Kidney (tissue), 14 donors: Measurements from ENCODE around the gene STX16. TPM values are rescaled to one million over a fixed set of nuclear protein-coding genes. Genes with fewer than 3 reads are reported as not detected.

Experiments used
- DNase-seq, 5 donors: peaks; one replicate each; pipeline ENCODE4 v3.0.0-alpha.2; 2013 to 2020
- FAIRE-seq: peaks from 2 replicates; lab custom pipeline; 2012; peaks lifted over from hg19 to GRCh38; lab: Jason Lieb, UNC
- H3K27ac ChIP-seq, 2 donors: one replicate each; pipeline ENCODE4 v1.7.0; 2013; ENCODE audit warnings: low read depth in 2 of 2, low read length in 2 of 2, inconsistent platforms in 1 of 2
- H3K27me3 ChIP-seq: one replicate; pipeline ENCODE4 v1.7.1; 2013; ENCODE audit warnings: low read length, inconsistent platforms; ENCODE audit not compliant: control insufficient read depth, insufficient read depth
- H3K36me3 ChIP-seq, 3 donors: one replicate each; pipeline versions ENCODE4 v1.7.0 to v1.7.1; 2013; ENCODE audit warnings: low read length in 3 of 3, control low read depth in 1 of 3, inconsistent platforms in 1 of 3; ENCODE audit not compliant: insufficient read depth in 3 of 3, control insufficient read depth in 2 of 3
- H3K4me1 ChIP-seq, 3 donors: one replicate each; pipeline versions ENCODE4 v1.7.0 to v1.7.1; 2013; ENCODE audit warnings: low read length in 3 of 3, inconsistent platforms in 1 of 3, low read depth in 1 of 3; ENCODE audit not compliant: control insufficient read depth in 2 of 3, insufficient read depth in 2 of 3
- H3K4me3 ChIP-seq, 3 donors: one replicate each; pipeline versions ENCODE4 v1.7.0 to v1.8.1; 2013; ENCODE audit warnings: low read length in 3 of 3, control low read depth in 1 of 3, inconsistent platforms in 1 of 3
- H3K9ac ChIP-seq, 3 donors: one replicate each; pipeline versions ENCODE4 v1.7.0 to v1.7.1; 2013; ENCODE audit warnings: low read length in 3 of 3, control low read depth in 1 of 3, inconsistent platforms in 1 of 3
- H3K9me3 ChIP-seq, 3 donors: one replicate each; pipeline versions ENCODE4 v1.7.0 to v1.7.1; 2013; ENCODE audit warnings: low read length in 3 of 3, control low read depth in 1 of 3, inconsistent platforms in 1 of 3; ENCODE audit not compliant: control insufficient read depth in 2 of 3, insufficient read depth in 1 of 3
- CTCF ChIP-seq: IDR thresholded peaks from 3 replicates; pipeline ENCODE4 v1.5.1; 2012; ENCODE audit warnings: mild to moderate bottlenecking, moderate library complexity, borderline replicate concordance; ENCODE audit not compliant: insufficient read depth; ENCODE audit errors: extremely low read depth
- intact Hi-C: fragments of 100-400 bp; cut with DNase I; formaldehyde crosslinking; loops from one replicate; pipeline ENCODE4 v1.11.1; 2022
- polyA plus RNA-seq: library from polyadenylated mRNA; stranded (reverse); fragments of 350-450 nt; fragmentation: Illumina TruSeq; extraction: RNeasy Lipid Tissue Mini Kit (QIAGEN cat#74804); gene quantifications from one replicate; pipeline ENCODE4 v1.2.3, GENCODE V29; 2014; ENCODE audit warnings: low read depth, low replicate concordance; ENCODE audit not compliant: insufficient read depth
- total RNA-seq: library from RNA; stranded (reverse); fragmentation: NEBNext Ultra II Directional; extraction: Animal tissue kit (Norgen Biotek cat#: 25700); gene quantifications from one replicate; pipeline ENCODE4 v1.2.1, GENCODE V29; 2021
- donor health status: control.
- donor health status: control.
- donor health status: control.
- donor health status: control.
- donor health status: control.
- donor health status: DM: yes; HTN: yes; CAD: no.
- donor health status: Normal renal cell carcinoma (clear cell type).

The STX16 gene
- total and polyA plus RNA-seq, 2 donors from 2014 or later = 20.6 to 60.7 TPM

GRCh38 chr20:58715801-58716475, 64.9 kb downstream of the STX16 start:
- no peaks in the 10 kb centered on the region for H3K9me3 ChIP-seq
- no peaks in the 10 kb centered on the region for H3K27me3 ChIP-seq
- no peak overlapping the region for H3K9ac ChIP-seq
- TF ChIP-seq CTCF = no peak
- H3K4me3 ChIP-seq = no peak overlapping the region
- intact Hi-C loops = no loop called here
- FAIRE-seq (no peak), DNase-seq (peak in 4 of 5 donors; percentile 17 to 55 (median 40))
- H3K4me1 ChIP-seq = peaks cover 0 to 2% (median 0%) of the 10 kb centered on the region in 3 donors
- no peaks in the 10 kb centered on the region for H3K36me3 ChIP-seq
- no peak overlapping the region for H3K27ac ChIP-seq

- H3K36me3 ChIP-seq = no peaks in the 10 kb centered on the region
- DNase-seq (peak; percentile 46 to 66 (median 48)), FAIRE-seq (no peak)
- no peaks in the 10 kb centered on the region for H3K27me3 ChIP-seq
- TF ChIP-seq CTCF = no peak
- peaks cover 0 to 2% (median 0%) of the 10 kb centered on the region in 3 donors for H3K4me1 ChIP-seq
- no peak overlapping the region for H3K27ac ChIP-seq
- intact Hi-C loops = no loop called here
- no peaks in the 10 kb centered on the region for H3K9me3 ChIP-seq
- H3K4me3 ChIP-seq = no peak overlapping the region
- H3K9ac ChIP-seq = no peak overlapping the region
These were observed 65.6 kb downstream of the STX16 start for GRCh38 chr20:58716476-58717277.

GRCh38 chr20:58717278-58718091, 66.4 kb downstream of the STX16 start:
- FAIRE-seq (no peak), DNase-seq (peak in 3 of 5 donors; percentile 6 to 68 (median 48))
- Histone ChIP-seq H3K36me3 (no peaks in the 10 kb centered on the region), H3K27ac (no peak overlapping the region), H3K9me3 (no peaks in the 10 kb centered on the region), H3K9ac (no peak overlapping the region), H3K4me1 (peaks cover 0 to 2% (median 0%) of the 10 kb centered on the region in 3 donors), H3K27me3 (no peaks in the 10 kb centered on the region), H3K4me3 (no peak overlapping the region)
- intact Hi-C loops = no loop called here
- no peak for TF ChIP-seq CTCF
